ENCODE data around the gene KCTD13.

GRCh38 chr16:29963021-29963743 is 37.2 kb upstream of the KCTD13 start:
- no peak for TF ChIP-seq POLR2A (IDR thresholded peaks at IDR 0.05; ENCODE audit: low read depth, low read length)
- no peak for TF ChIP-seq TAF1 (IDR thresholded peaks at IDR 0.05; ENCODE audit: low read depth, low read length)
- TF ChIP-seq POU2F2 (IDR thresholded peaks at IDR 0.05; ENCODE audit: low read depth, low read length), result no peak
- TF ChIP-seq POLR2AphosphoS5 (IDR thresholded peaks at IDR 0.05; ENCODE audit: low read depth, low read length), result no peak
- no peak for TF ChIP-seq PAX5 (IDR thresholded peaks at IDR 0.05; ENCODE audit: insufficient read depth, low read length, severe bottlenecking)
